Hepatocyte (in vitro differentiated cells): ENCODE data around the gene MUCL3. TPM values are rescaled to one million over a fixed set of nuclear protein-coding genes. Genes with fewer than 3 reads are reported as not detected.
"Not testable (repeated sequence)": the region's sequence is repeated elsewhere in the genome, so short reads cannot be mapped to it uniquely, and the experiment has no call there.

Source experiments
- DNase-seq: peaks from one replicate; pipeline ENCODE4 v3.0.0-alpha.2; 2016; ENCODE audit warnings: low spot score
- H2AFZ ChIP-seq: fragments of 200-600 bp; sonication (generic); 2 replicates; pipeline ENCODE4 v1.6.0; 2016; ENCODE audit warnings: antibody characterized with exemption, mild to moderate bottlenecking
- H3K27ac ChIP-seq: fragments of 200-600 bp; sonication (generic); 2 replicates; pipeline ENCODE4 v1.5.1; 2016; ENCODE audit warnings: mild to moderate bottlenecking
- H3K27me3 ChIP-seq: fragments of 200-600 bp; sonication (generic); 2 replicates; pipeline ENCODE4 v1.6.1; 2016
- H3K36me3 ChIP-seq: fragments of 200-600 bp; sonication (generic); replicated peaks from 2 replicates; pipeline ENCODE4 v1.5.1; 2016; ENCODE audit warnings: low read depth; ENCODE audit not compliant: insufficient read depth
- H3K4me1 ChIP-seq: fragments of 200-600 bp; sonication (generic); 2 replicates; pipeline ENCODE4 v1.5.1; 2016; ENCODE audit warnings: mild to moderate bottlenecking, moderate library complexity; ENCODE audit not compliant: insufficient read depth
- H3K4me2 ChIP-seq: fragments of 200-600 bp; sonication (generic); 2 replicates; pipeline ENCODE4 v1.6.0; 2016
- H3K4me3 ChIP-seq: fragments of 200-600 bp; sonication (generic); 2 replicates; pipeline ENCODE4 v1.5.1; 2016; ENCODE audit warnings: mild to moderate bottlenecking
- H3K79me2 ChIP-seq: fragments of 200-600 bp; sonication (generic); 2 replicates; pipeline ENCODE4 v1.6.0; 2017; ENCODE audit warnings: mild to moderate bottlenecking
- H3K9me2 ChIP-seq: fragments of 200-600 bp; sonication (generic); replicated peaks from 2 replicates; pipeline ENCODE4 v1.6.0; 2017; ENCODE audit warnings: mild to moderate bottlenecking; ENCODE audit not compliant: insufficient read depth
- H3K9me3 ChIP-seq: fragments of 200-600 bp; sonication (generic); 2 replicates; pipeline ENCODE4 v1.5.1; 2016; ENCODE audit warnings: low read depth, mild to moderate bottlenecking
- H4K20me1 ChIP-seq: fragments of 200-600 bp; sonication (generic); 2 replicates; pipeline ENCODE4 v1.6.0; 2016; ENCODE audit warnings: mild to moderate bottlenecking; ENCODE audit not compliant: insufficient read depth, poor library complexity, severe bottlenecking
- EZH2 ChIP-seq: fragments of 200-600 bp; sonication (generic); IDR thresholded peaks from 2 replicates; pipeline ENCODE4 v1.6.1; 2016; ENCODE audit warnings: antibody characterized with exemption, mild to moderate bottlenecking, borderline replicate concordance
- EZH2phosphoT487 ChIP-seq: fragments of 200-600 bp; sonication (generic); IDR thresholded peaks from one replicate; pipeline ENCODE4 v1.6.1; 2018; ENCODE audit warnings: antibody characterized with exemption, mild to moderate bottlenecking, low read depth, moderate library complexity; ENCODE audit not compliant: unreplicated experiment, severe bottlenecking
- WGBS: methylation state at CpG from one replicate; pipeline ENCODE4 v1.1.6; 2016; ENCODE audit warnings: low lambda C conversion rate; ENCODE audit errors: missing lambda C conversion rate; 5-methylcytosine and 5-hydroxymethylcytosine counted together
- polyA plus RNA-seq: library from polyadenylated mRNA; unstranded; fragments of >200 nt; fragmentation: Nextera tagmentation; extraction: Ambion mirVana; gene quantifications from 2 replicates; pipeline ENCODE4 v1.2.1, GENCODE V29; 2016
- total RNA-seq: library from RNA; depleted of rRNA; stranded (reverse); fragments of >200 nt; gene quantifications from 2 replicates; pipeline ENCODE4 v1.2.3, GENCODE V29; 2014
- TF ChIP-seq, protein P1 (sequence below): fragments of 200-600 bp; sonication (generic); IDR thresholded peaks from 2 replicates; pipeline ENCODE4 v1.5.1; 2016; ENCODE audit warnings: antibody characterized with exemption, mild to moderate bottlenecking; ENCODE audit not compliant: poor library complexity

The MUCL3 gene
- total and polyA plus RNA-seq, 2 experiments from 2014 or later: 0.11 to 0.13 TPM

- Histone ChIP-seq H3K27me3 (no peaks in the 10 kb centered on the region), H2AFZ (no peak overlapping the region)
Measured at GRCh38 chr6:30926644-30927043, 14.1 kb upstream of the MUCL3 start.

DNA sequence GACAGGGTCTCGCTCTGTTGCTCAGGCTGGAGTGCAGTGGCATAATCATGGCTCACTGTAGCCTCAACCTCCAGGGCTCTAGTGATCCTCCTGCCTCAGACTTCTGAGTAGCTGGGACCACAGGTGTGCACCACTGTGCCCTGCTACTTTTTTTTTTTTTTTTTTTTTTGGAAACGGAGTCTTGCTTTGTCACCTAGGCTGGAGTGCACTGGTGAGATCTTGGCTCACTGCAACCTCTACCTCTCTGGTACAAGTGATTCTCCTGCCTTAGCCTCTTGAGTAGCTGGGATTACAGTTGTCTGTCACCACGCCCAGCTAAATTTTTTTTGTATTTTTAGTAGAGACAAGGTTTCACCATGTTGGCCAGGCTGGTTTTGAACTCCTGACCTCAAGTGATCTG, 13.7 kb upstream of the MUCL3 start:
- H3K27ac ChIP-seq: peak overlapping the region; percentile 63
- not testable (repeated sequence) for H3K79me2 ChIP-seq, H3K36me3 ChIP-seq, H3K4me2 ChIP-seq, H3K9me3 ChIP-seq, DNase-seq, H3K27me3 ChIP-seq, H4K20me1 ChIP-seq, H3K9me2 ChIP-seq, H3K4me3 ChIP-seq, H2AFZ ChIP-seq
- peaks cover 15% of the 10 kb centered on the region for H3K4me1 ChIP-seq
- WGBS: 96% methylated on average over 3 of the region's 3 CpGs

More at GRCh38 chr6:30926644-30927043, 14.1 kb upstream of the MUCL3 start:
- H3K9me3 ChIP-seq: no peaks in the 10 kb centered on the region
- TF ChIP-seq EZH2: no peak
- no peak for TF ChIP-seq EZH2phosphoT487
- TF ChIP-seq, protein P1, sequence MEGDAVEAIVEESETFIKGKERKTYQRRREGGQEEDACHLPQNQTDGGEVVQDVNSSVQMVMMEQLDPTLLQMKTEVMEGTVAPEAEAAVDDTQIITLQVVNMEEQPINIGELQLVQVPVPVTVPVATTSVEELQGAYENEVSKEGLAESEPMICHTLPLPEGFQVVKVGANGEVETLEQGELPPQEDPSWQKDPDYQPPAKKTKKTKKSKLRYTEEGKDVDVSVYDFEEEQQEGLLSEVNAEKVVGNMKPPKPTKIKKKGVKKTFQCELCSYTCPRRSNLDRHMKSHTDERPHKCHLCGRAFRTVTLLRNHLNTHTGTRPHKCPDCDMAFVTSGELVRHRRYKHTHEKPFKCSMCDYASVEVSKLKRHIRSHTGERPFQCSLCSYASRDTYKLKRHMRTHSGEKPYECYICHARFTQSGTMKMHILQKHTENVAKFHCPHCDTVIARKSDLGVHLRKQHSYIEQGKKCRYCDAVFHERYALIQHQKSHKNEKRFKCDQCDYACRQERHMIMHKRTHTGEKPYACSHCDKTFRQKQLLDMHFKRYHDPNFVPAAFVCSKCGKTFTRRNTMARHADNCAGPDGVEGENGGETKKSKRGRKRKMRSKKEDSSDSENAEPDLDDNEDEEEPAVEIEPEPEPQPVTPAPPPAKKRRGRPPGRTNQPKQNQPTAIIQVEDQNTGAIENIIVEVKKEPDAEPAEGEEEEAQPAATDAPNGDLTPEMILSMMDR: no peak
- H3K4me2 ChIP-seq: no peak overlapping the region
- H3K27ac ChIP-seq: peak overlapping the region; percentile 66
- no peaks in the 10 kb centered on the region for H3K79me2 ChIP-seq
- H3K4me1 ChIP-seq: peaks cover 11% of the 10 kb centered on the region
- no peaks in the 10 kb centered on the region for H4K20me1 ChIP-seq
- peak; percentile 42 for DNase-seq
- no peaks in the 10 kb centered on the region for H3K9me2 ChIP-seq
- no peak overlapping the region for H3K4me3 ChIP-seq
- 86% methylated on average over 4 of the region's 4 CpGs for WGBS
- no peaks in the 10 kb centered on the region for H3K36me3 ChIP-seq

DNA sequence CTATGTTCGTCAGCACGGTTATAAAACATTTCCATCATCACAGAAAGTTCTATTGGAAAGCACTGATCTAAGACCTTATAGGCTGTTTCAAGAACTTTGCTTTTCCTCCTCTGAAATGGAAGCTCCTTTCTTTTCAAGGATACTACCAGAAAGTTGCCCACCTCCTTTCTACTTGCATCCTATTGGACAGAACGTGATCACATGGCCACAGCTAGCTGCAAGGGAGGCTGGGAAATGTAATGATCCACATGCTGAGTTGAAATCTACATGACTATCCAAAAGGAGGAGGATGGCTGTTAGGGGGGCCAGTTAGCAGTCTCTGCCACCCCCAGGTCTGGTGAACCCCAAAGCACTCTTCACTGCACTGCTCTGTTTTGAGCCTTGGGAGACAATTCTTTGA, 12.1 kb upstream of the MUCL3 start:
- peaks cover 23% of the 10 kb centered on the region for H3K4me1 ChIP-seq
- no peaks in the 10 kb centered on the region for H3K9me3 ChIP-seq
- no peak for DNase-seq
- H2AFZ ChIP-seq: no peak overlapping the region
- WGBS: 100% methylated on average over 3 of the region's 3 CpGs
- H3K4me2 ChIP-seq: no peak overlapping the region
- no peaks in the 10 kb centered on the region for H3K36me3 ChIP-seq
- H3K9me2 ChIP-seq: no peaks in the 10 kb centered on the region
- H3K4me3 ChIP-seq: no peak overlapping the region
- H3K27ac ChIP-seq: no peak overlapping the region
- no peaks in the 10 kb centered on the region for H4K20me1 ChIP-seq
- TF ChIP-seq, protein P1: no peak
- TF ChIP-seq EZH2 (no peak), EZH2phosphoT487 (no peak)
- H3K79me2 ChIP-seq: no peaks in the 10 kb centered on the region
- H3K27me3 ChIP-seq: no peaks in the 10 kb centered on the region

- WGBS: 88% methylated on average over 4 of the region's 4 CpGs
- H3K27ac ChIP-seq: no peak overlapping the region
Measured at GRCh38 chr6:30930506-30930905, 10.3 kb upstream of the MUCL3 start.

More at GRCh38 chr6:30930506-30930905, 10.3 kb upstream of the MUCL3 start:
- no peaks in the 10 kb centered on the region for H3K79me2 ChIP-seq
- no peak overlapping the region for H3K4me2 ChIP-seq
- TF ChIP-seq, protein P1: no peak
- TF ChIP-seq EZH2 (no peak), EZH2phosphoT487 (no peak)
- DNase-seq: no peak
- H3K4me1 ChIP-seq: peaks cover 23% of the 10 kb centered on the region
- H3K27me3 ChIP-seq: no peaks in the 10 kb centered on the region
- no peak overlapping the region for H2AFZ ChIP-seq
- no peaks in the 10 kb centered on the region for H4K20me1 ChIP-seq
- H3K4me3 ChIP-seq: no peak overlapping the region
- no peaks in the 10 kb centered on the region for H3K36me3 ChIP-seq
- H3K9me2 ChIP-seq: no peaks in the 10 kb centered on the region
- no peaks in the 10 kb centered on the region for H3K9me3 ChIP-seq
